Prostate gland (tissue), 2 donors: ENCODE results near the gene C1orf159. TPM values are rescaled to one million over a fixed set of nuclear protein-coding genes. Genes with fewer than 3 reads are reported as not detected.

Experiments
- DNase-seq: peaks from one replicate; pipeline ENCODE4 v3.0.0-alpha.2; 2019; ENCODE audit warnings: low spot score
- H3K27ac ChIP-seq, 2 donors: fragments of 200-600 bp; sonication (generic); 2 replicates each; pipeline ENCODE4 v1.5.1; 2017 to 2019
- H3K27me3 ChIP-seq: fragments of 200-600 bp; sonication (generic); replicated peaks from 2 replicates; pipeline ENCODE4 v1.5.1; 2019; ENCODE audit not compliant: insufficient read depth
- H3K36me3 ChIP-seq, 2 donors: fragments of 200-600 bp; sonication (generic); 1 replicate in 1 of 2; 2 replicates in 1 of 2; pipeline versions ENCODE4 v1.5.1 to v1.8.1; 2017 to 2019
- H3K4me1 ChIP-seq: fragments of 200-600 bp; sonication (generic); replicated peaks from 2 replicates; pipeline ENCODE4 v1.5.1; 2019
- H3K4me3 ChIP-seq, 2 donors: fragments of 200-600 bp; sonication (generic); 2 replicates each; pipeline ENCODE4 v1.5.1; 2017 to 2019
- H3K9me3 ChIP-seq: fragments of 200-600 bp; sonication (generic); 2 replicates; pipeline ENCODE4 v1.5.1; 2017
- POLR2A ChIP-seq: fragments of 450-650 bp; IDR thresholded peaks from one replicate; pipeline ENCODE4 v1.6.1; 2016; ENCODE audit warnings: antibody characterized with exemption, mild to moderate bottlenecking
- POLR2AphosphoS5 ChIP-seq: sonication (generic); formaldehyde crosslinking; IDR thresholded peaks from one replicate; pipeline ENCODE4 v1.6.1; 2017; ENCODE audit warnings: antibody characterized with exemption
- WGBS: methylation state at CpG from one replicate; pipeline ENCODE4 v1.1.5; 2018; 5-methylcytosine and 5-hydroxymethylcytosine counted together
- intact Hi-C: fragments of 100-400 bp; cut with DNase I; formaldehyde crosslinking; loops from one replicate; pipeline ENCODE4 v1.14.2; 2022
- total RNA-seq, 2 donors: library from RNA; depleted of rRNA; stranded (reverse); fragments of >200 nt; gene quantifications; one replicate each; pipeline ENCODE4 v1.1.0, GENCODE V29; 2016
- TF ChIP-seq, protein P1 (sequence below), 4 experiments: fragments of 200-600 bp in 2 of 4; fragments of 450-650 bp in 2 of 4; sonication (generic) in 2 of 4; IDR thresholded peaks; 1 replicate in 3 of 4; 2 replicates in 1 of 4; pipeline ENCODE4 v1.5.1; 2016 to 2019; ENCODE audit warnings: antibody characterized with exemption in 4 of 4, mild to moderate bottlenecking in 2 of 4, moderate library complexity in 2 of 4

The C1orf159 gene
- total RNA-seq, 2 donors from 2014 or later = 20.0 to 26.4 TPM

DNA sequence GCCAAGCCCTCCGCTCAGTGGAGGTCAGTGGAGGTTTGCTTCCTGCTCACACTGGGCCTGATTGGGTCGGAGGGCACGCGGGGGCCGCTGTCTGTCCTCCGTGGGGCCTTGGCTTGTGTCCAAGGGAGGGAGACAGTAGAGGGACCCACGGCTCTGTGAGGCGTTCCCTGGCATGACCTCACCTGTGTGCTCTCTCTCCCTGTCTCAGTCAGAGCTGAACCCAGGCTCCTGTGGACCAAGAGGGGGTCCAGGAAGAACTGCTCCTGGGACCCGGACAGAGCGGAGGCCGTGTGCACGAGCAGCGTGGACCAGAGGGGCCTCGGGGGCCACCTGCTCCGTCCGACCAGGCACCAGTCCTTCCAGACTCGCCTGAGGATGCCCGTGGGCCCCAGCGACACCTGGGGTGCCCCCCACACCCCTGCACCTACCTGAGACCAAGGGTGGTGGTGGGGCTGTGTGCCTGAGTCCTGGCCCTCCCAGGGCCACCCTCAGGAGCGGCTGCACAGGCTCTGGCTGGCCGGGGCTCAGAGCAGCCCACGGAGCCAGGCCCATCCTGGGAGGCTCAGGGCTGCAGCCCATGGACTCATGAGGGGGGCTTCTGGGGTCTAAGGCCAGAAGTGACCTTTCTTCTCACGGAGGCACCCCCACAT is 44.5 kb upstream of the C1orf159 start:
- Histone ChIP-seq H3K27me3 (no peaks in the 10 kb centered on the region), H3K27ac (no peak overlapping the region), H3K4me1 (peaks cover 10% of the 10 kb centered on the region), H3K36me3 (no peaks in the 10 kb centered on the region), H3K4me3 (no peak overlapping the region), H3K9me3 (no peaks in the 10 kb centered on the region)
- no peak for DNase-seq
- intact Hi-C loops = no loop called here
- TF ChIP-seq POLR2AphosphoS5 (no peak), POLR2A (no peak)
- TF ChIP-seq, protein P1, sequence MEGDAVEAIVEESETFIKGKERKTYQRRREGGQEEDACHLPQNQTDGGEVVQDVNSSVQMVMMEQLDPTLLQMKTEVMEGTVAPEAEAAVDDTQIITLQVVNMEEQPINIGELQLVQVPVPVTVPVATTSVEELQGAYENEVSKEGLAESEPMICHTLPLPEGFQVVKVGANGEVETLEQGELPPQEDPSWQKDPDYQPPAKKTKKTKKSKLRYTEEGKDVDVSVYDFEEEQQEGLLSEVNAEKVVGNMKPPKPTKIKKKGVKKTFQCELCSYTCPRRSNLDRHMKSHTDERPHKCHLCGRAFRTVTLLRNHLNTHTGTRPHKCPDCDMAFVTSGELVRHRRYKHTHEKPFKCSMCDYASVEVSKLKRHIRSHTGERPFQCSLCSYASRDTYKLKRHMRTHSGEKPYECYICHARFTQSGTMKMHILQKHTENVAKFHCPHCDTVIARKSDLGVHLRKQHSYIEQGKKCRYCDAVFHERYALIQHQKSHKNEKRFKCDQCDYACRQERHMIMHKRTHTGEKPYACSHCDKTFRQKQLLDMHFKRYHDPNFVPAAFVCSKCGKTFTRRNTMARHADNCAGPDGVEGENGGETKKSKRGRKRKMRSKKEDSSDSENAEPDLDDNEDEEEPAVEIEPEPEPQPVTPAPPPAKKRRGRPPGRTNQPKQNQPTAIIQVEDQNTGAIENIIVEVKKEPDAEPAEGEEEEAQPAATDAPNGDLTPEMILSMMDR (IDR thresholded peaks at IDR 0.05) = no peak
- WGBS = 91% methylated on average over 21 of the region's 23 CpGs

DNA sequence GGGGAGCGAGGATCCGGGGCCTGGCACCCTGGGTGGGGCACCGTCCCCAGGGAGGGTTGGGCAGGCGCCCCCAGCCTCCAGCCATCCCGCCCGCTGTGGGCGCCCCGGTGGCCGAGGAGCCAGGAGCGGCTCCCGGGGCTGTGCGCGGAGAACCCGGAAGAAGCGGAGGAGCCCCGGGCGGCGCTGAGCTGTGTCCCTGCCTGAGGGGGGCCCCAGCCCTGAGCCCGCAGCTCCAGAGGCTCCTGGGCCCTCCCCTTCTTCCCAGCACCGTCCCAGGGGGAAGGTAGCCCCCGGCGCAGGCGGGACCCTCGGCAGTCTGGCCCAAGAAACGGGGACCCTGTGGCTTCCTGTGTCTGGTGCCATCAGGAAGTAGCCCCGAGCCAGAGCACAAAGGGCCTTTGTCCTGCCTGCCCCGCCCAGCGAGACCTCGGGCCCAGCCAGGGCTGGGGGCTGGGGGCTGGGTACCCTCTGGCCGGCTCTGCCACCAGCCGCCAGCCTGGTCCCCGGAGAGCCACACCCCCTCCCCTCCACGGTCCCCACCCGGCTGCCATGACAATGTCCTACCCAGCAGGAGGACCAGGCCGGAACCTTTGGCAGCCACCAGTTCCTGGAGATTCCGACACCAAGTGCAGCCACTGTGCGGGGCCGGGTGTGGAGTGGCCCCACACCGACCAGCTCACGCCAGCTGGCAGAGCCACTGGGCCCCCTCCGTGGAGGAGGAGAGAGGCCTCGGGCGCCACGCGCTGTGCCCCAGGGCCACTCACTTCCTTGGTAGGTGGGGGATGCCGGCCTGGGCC is 42.2 kb upstream of the C1orf159 start:
- DNase-seq = peak; percentile 56

DNA sequence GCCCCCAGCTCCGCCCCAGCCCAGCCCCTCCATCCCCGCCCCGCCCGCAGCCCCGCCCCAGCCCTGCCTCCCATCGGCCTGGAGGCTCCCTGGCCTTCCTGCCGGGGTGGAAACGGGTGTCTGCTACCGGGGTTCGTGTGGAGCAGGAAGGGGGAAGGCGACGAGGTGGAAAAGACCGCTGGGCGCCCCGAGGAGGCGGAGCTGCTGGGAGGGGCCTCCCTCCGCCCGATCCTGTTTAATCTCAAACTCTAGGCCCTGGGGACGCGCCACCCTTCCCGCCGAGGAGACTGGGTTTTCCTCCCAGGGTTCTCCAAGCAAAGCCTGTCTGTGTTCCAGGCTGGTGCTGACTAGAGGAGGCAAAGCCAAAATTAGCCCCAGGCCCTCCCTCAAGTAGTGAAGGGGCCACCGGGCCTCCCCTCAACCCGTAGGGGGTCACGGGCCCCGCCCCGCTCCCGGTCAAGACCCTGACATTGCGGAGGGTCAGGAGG is 41.6 kb upstream of the C1orf159 start:
- intact Hi-C loops = no loop called here
- Histone ChIP-seq H3K27ac (peak overlapping the region; percentile 95 to 99), H3K36me3 (no peaks in the 10 kb centered on the region), H3K9me3 (no peaks in the 10 kb centered on the region), H3K4me1 (peaks cover 10% of the 10 kb centered on the region), H3K27me3 (no peaks in the 10 kb centered on the region), H3K4me3 (peak overlapping the region; percentile 44 to 56)
- peak; percentile 90 for DNase-seq
- TF ChIP-seq POLR2A = peak; percentile 93
- TF ChIP-seq POLR2AphosphoS5 = peak; percentile 86
- TF ChIP-seq, protein P1 (IDR thresholded peaks at IDR 0.05) = peak in 1 of 4 experiments; percentile 32
- WGBS = 0% methylated on average over 12 of the region's 29 CpGs

More for the DNA sequence above, 42.2 kb upstream of the C1orf159 start:
- H3K27ac ChIP-seq = peak overlapping the region; percentile 95 to 99
- TF ChIP-seq POLR2AphosphoS5 (no peak), POLR2A (no peak)
- TF ChIP-seq, protein P1 (IDR thresholded peaks at IDR 0.05) = no peak
- peaks cover 10% of the 10 kb centered on the region for H3K4me1 ChIP-seq
- H3K9me3 ChIP-seq = no peaks in the 10 kb centered on the region
- H3K4me3 ChIP-seq = peak overlapping the region; percentile 44 to 56
- no peaks in the 10 kb centered on the region for H3K27me3 ChIP-seq
- intact Hi-C loops = no loop called here
- no peaks in the 10 kb centered on the region for H3K36me3 ChIP-seq
- WGBS = 4% methylated on average over 17 of the region's 46 CpGs

DNA sequence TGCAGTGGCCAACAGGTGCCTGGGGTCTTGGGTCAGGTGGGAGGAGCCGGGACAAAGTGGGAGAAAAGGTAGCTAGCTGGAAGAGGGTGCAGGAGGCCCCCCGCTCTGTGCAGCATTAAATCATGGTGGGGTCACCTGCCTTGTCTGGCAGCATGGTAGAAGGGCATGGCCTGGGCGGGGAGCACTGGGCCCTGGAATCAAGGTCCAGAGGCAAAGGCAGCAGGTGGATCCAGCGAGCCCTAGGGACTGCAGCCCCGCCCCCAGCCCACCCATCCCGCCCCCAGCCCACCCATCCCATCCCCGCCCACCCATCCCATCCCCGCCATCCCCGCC is 41.1 kb upstream of the C1orf159 start:
- intact Hi-C loops = no loop called here
- Histone ChIP-seq H3K27me3 (no peaks in the 10 kb centered on the region), H3K36me3 (no peaks in the 10 kb centered on the region), H3K27ac (no peak overlapping the region), H3K4me3 (no peak overlapping the region), H3K4me1 (peaks cover 10% of the 10 kb centered on the region), H3K9me3 (no peaks in the 10 kb centered on the region)
- no peak for DNase-seq
- 49% methylated on average over 6 of the region's 9 CpGs for WGBS
- TF ChIP-seq POLR2A (no peak), POLR2AphosphoS5 (no peak)
- TF ChIP-seq, protein P1 (IDR thresholded peaks at IDR 0.05) = no peak
